NB4 (cell line): Measurements from ENCODE around the gene DDX49.

ENCODE experiments used
- CTCF ChIP-seq: IDR thresholded peaks from one replicate; pipeline ENCODE4 v1.5.1; 2012; ENCODE audit warnings: low read depth, low read length
- MYC ChIP-seq: IDR thresholded peaks from 2 replicates; pipeline ENCODE4 v1.6.1; 2011; ENCODE audit warnings: low read depth, low read length
- POLR2A ChIP-seq: IDR thresholded peaks from 2 replicates; pipeline ENCODE4 v1.6.1; 2011; ENCODE audit warnings: mild to moderate bottlenecking; ENCODE audit not compliant: insufficient read length; ENCODE audit errors: extremely low read depth

GRCh38 chr19:18906605-18907519, 12.7 kb upstream of the DDX49 start:
- TF ChIP-seq CTCF, result no peak
- no peak for TF ChIP-seq POLR2A
- TF ChIP-seq MYC, result no peak
